ENCODE data around the gene COL23A1.
"Not testable (repeated sequence)": the region's sequence is repeated elsewhere in the genome, so short reads cannot be mapped to it uniquely, and the experiment has no call there.

The COL23A1 gene

GRCh38 chr5:178381921-178382695 is 208.1 kb downstream of the COL23A1 start:
- no peak overlapping the region for H3K4me3 ChIP-seq (ENCODE audit: low read length)
- DNase-seq (ENCODE audit: low read depth, low spot score): no peak

GRCh38 chr5:178381206-178381605 is 209.0 kb downstream of the COL23A1 start:
- H3K4me3 ChIP-seq (ENCODE audit: low read length): no peak overlapping the region
- DNase-seq (ENCODE audit: low read depth, low spot score): no peak

GRCh38 chr5:178380541-178381074 is 209.6 kb downstream of the COL23A1 start:
- DNase-seq (ENCODE audit: low read depth, low spot score): no peak
- no peak overlapping the region for H3K4me3 ChIP-seq (ENCODE audit: low read length)

- H3K4me3 ChIP-seq (ENCODE audit: low read length): no peak overlapping the region
- no peak for DNase-seq (ENCODE audit: low read depth, low spot score)
Measured at GRCh38 chr5:178380086-178380485, 210.1 kb downstream of the COL23A1 start.

GRCh38 chr5:178378527-178379484 is 211.4 kb downstream of the COL23A1 start:
- H3K4me3 ChIP-seq (ENCODE audit: low read length): no peak overlapping the region
- no peak for DNase-seq (ENCODE audit: low read depth, low spot score)

- no peak overlapping the region for H3K4me3 ChIP-seq (ENCODE audit: low read length)
- DNase-seq (ENCODE audit: low read depth, low spot score): no peak
Measured at GRCh38 chr5:178377583-178378270, 212.5 kb downstream of the COL23A1 start.

GRCh38 chr5:178376921-178377582 is 213.1 kb downstream of the COL23A1 start:
- H3K4me3 ChIP-seq (ENCODE audit: low read length): no peak overlapping the region
- no peak for DNase-seq (ENCODE audit: low read depth, low spot score)

GRCh38 chr5:178375348-178375747 is 214.8 kb downstream of the COL23A1 start:
- no peak for DNase-seq (ENCODE audit: low read depth, low spot score)
- no peak overlapping the region for H3K4me3 ChIP-seq (ENCODE audit: low read length)

- H3K4me3 ChIP-seq (ENCODE audit: low read length): no peak overlapping the region
- no peak for DNase-seq (ENCODE audit: low read depth, low spot score)
Measured at GRCh38 chr5:178373711-178374110, 216.5 kb downstream of the COL23A1 start.

GRCh38 chr5:178372142-178372571 is 218.0 kb downstream of the COL23A1 start:
- DNase-seq (ENCODE audit: low read depth, low spot score): no peak

GRCh38 chr5:178371362-178372111 is 218.7 kb downstream of the COL23A1 start:
- H3K4me3 ChIP-seq (ENCODE audit: low read length): no peak overlapping the region
- DNase-seq (ENCODE audit: low read depth, low spot score): no peak

More at GRCh38 chr5:178372142-178372571, 218.0 kb downstream of the COL23A1 start:
- H3K4me3 ChIP-seq (ENCODE audit: low read length): no peak overlapping the region

GRCh38 chr5:178370102-178370501 is 220.1 kb downstream of the COL23A1 start:
- DNase-seq (ENCODE audit: low read depth, low spot score): no peak
- no peak overlapping the region for H3K4me3 ChIP-seq (ENCODE audit: low read length)

GRCh38 chr5:178369469-178369868 is 220.7 kb downstream of the COL23A1 start:
- H3K4me3 ChIP-seq (ENCODE audit: low read length); DNase-seq (ENCODE audit: low read depth, low spot score): not testable (repeated sequence)

GRCh38 chr5:178368716-178369300 is 221.4 kb downstream of the COL23A1 start:
- DNase-seq (ENCODE audit: low read depth, low spot score): no peak
- no peak overlapping the region for H3K4me3 ChIP-seq (ENCODE audit: low read length)

GRCh38 chr5:178368274-178368673 is 221.9 kb downstream of the COL23A1 start:
- no peak overlapping the region for H3K4me3 ChIP-seq (ENCODE audit: low read length)
- no peak for DNase-seq (ENCODE audit: low read depth, low spot score)

GRCh38 chr5:178367736-178368120 is 222.5 kb downstream of the COL23A1 start:
- H3K4me3 ChIP-seq (ENCODE audit: low read length): no peak overlapping the region
- no peak for DNase-seq (ENCODE audit: low read depth, low spot score)

- no peak overlapping the region for H3K4me3 ChIP-seq (ENCODE audit: low read length)
- DNase-seq (ENCODE audit: low read depth, low spot score): no peak
Measured at GRCh38 chr5:178366998-178367735, 223.0 kb downstream of the COL23A1 start.
